Measurements from ENCODE around the gene FAM32A. TPM values are rescaled to one million over a fixed set of nuclear protein-coding genes. Genes with fewer than 3 reads are reported as not detected.

FAM32A gene
- total and polyA plus RNA-seq, 2 donors (not counting 1 experiment from before 2014, with no cell fraction given): 106 to 141 TPM

GRCh38 chr19:16161840-16162239 is 23.4 kb upstream of the FAM32A start:
- no peak overlapping the region for H2AFZ ChIP-seq (ENCODE audit: low read length)
- no peaks in the 10 kb centered on the region for H3K79me2 ChIP-seq (ENCODE audit: control insufficient read depth, insufficient read depth, low read length)
- no peak overlapping the region for H3K4me3 ChIP-seq (replicated peaks in 1 of 4; ENCODE audit: control extremely low read depth in 1 of 4, insufficient read depth in 1 of 4, low read depth in 3 of 4, low read length in 4 of 4)
- no peaks in the 10 kb centered on the region for H3K27me3 ChIP-seq (ENCODE audit: control insufficient read depth, insufficient read depth, low read length)
- H3K9me3 ChIP-seq (ENCODE audit: control insufficient read depth, insufficient read depth, low read depth, low read length): no peaks in the 10 kb centered on the region
- no peak overlapping the region for H3K4me2 ChIP-seq (ENCODE audit: extremely low read depth, insufficient read depth, low read length)
- TF ChIP-seq EZH2 (IDR thresholded peaks at IDR 0.05; ENCODE audit: low read length, missing control alignments) (no peak), CTCF (conservative IDR thresholded peaks at IDR 0.05 in 1 of 2, IDR thresholded peaks at IDR 0.05 in 1 of 2; ENCODE audit: low read depth in 1 of 2, low read length in 2 of 2) (no peak)
- H3K4me1 ChIP-seq (ENCODE audit: control insufficient read depth, extremely low read depth, insufficient read depth, low read length): peaks cover 12% of the 10 kb centered on the region
- H4K20me1 ChIP-seq (ENCODE audit: control insufficient read depth, extremely low read depth, insufficient read depth, low read length): no peaks in the 10 kb centered on the region
- no peak overlapping the region for H3K27ac ChIP-seq (ENCODE audit: insufficient read depth, low read length)
- no peaks in the 10 kb centered on the region for H3K36me3 ChIP-seq (ENCODE audit: control insufficient read depth, insufficient read depth, low read length)
- H3K9ac ChIP-seq (ENCODE audit: insufficient read depth, low read length): no peak overlapping the region
- peak; percentile 63 to 77 for DNase-seq (ENCODE audit: low read depth in 2 of 2)

GRCh38 chr19:16164222-16164890 is 20.9 kb upstream of the FAM32A start:
- no peak overlapping the region for H2AFZ ChIP-seq (ENCODE audit: low read length)
- H3K4me3 ChIP-seq (replicated peaks in 1 of 4; ENCODE audit: control extremely low read depth in 1 of 4, insufficient read depth in 1 of 4, low read depth in 3 of 4, low read length in 4 of 4): no peak overlapping the region
- H3K4me2 ChIP-seq (ENCODE audit: extremely low read depth, insufficient read depth, low read length): no peak overlapping the region
- H3K4me1 ChIP-seq (ENCODE audit: control insufficient read depth, extremely low read depth, insufficient read depth, low read length): peaks cover 12% of the 10 kb centered on the region
- no peaks in the 10 kb centered on the region for H3K79me2 ChIP-seq (ENCODE audit: control insufficient read depth, insufficient read depth, low read length)
- H3K27ac ChIP-seq (ENCODE audit: insufficient read depth, low read length): no peak overlapping the region
- H3K9ac ChIP-seq (ENCODE audit: insufficient read depth, low read length): no peak overlapping the region
- no peaks in the 10 kb centered on the region for H3K36me3 ChIP-seq (ENCODE audit: control insufficient read depth, insufficient read depth, low read length)
- no peak for TF ChIP-seq CTCF (conservative IDR thresholded peaks at IDR 0.05 in 1 of 2, IDR thresholded peaks at IDR 0.05 in 1 of 2; ENCODE audit: low read depth in 1 of 2, low read length in 2 of 2)
- no peak for TF ChIP-seq EZH2 (IDR thresholded peaks at IDR 0.05; ENCODE audit: low read length, missing control alignments)
- H4K20me1 ChIP-seq (ENCODE audit: control insufficient read depth, extremely low read depth, insufficient read depth, low read length): no peaks in the 10 kb centered on the region
- no peak for DNase-seq (ENCODE audit: low read depth in 2 of 2)
- no peaks in the 10 kb centered on the region for H3K9me3 ChIP-seq (ENCODE audit: control insufficient read depth, insufficient read depth, low read depth, low read length)
- no peaks in the 10 kb centered on the region for H3K27me3 ChIP-seq (ENCODE audit: control insufficient read depth, insufficient read depth, low read length)

- no peak for TF ChIP-seq CTCF (conservative IDR thresholded peaks at IDR 0.05 in 1 of 2, IDR thresholded peaks at IDR 0.05 in 1 of 2; ENCODE audit: low read depth in 1 of 2, low read length in 2 of 2)
- TF ChIP-seq EZH2 (IDR thresholded peaks at IDR 0.05; ENCODE audit: low read length, missing control alignments): no peak
- H2AFZ ChIP-seq (ENCODE audit: low read length): no peak overlapping the region
- H3K9me3 ChIP-seq (ENCODE audit: control insufficient read depth, insufficient read depth, low read depth, low read length): no peaks in the 10 kb centered on the region
- no peaks in the 10 kb centered on the region for H3K27me3 ChIP-seq (ENCODE audit: control insufficient read depth, insufficient read depth, low read length)
- no peak overlapping the region for H3K4me3 ChIP-seq (replicated peaks in 1 of 4; ENCODE audit: control extremely low read depth in 1 of 4, insufficient read depth in 1 of 4, low read depth in 3 of 4, low read length in 4 of 4)
- H3K27ac ChIP-seq (ENCODE audit: insufficient read depth, low read length): no peak overlapping the region
- no peak for DNase-seq (ENCODE audit: low read depth in 2 of 2)
- peaks cover 2% of the 10 kb centered on the region for H3K4me1 ChIP-seq (ENCODE audit: control insufficient read depth, extremely low read depth, insufficient read depth, low read length)
- H3K9ac ChIP-seq (ENCODE audit: insufficient read depth, low read length): no peak overlapping the region
- no peaks in the 10 kb centered on the region for H3K36me3 ChIP-seq (ENCODE audit: control insufficient read depth, insufficient read depth, low read length)
- no peak overlapping the region for H3K4me2 ChIP-seq (ENCODE audit: extremely low read depth, insufficient read depth, low read length)
- H3K79me2 ChIP-seq (ENCODE audit: control insufficient read depth, insufficient read depth, low read length): no peaks in the 10 kb centered on the region
- no peaks in the 10 kb centered on the region for H4K20me1 ChIP-seq (ENCODE audit: control insufficient read depth, extremely low read depth, insufficient read depth, low read length)
Observed at GRCh38 chr19:16166417-16166816, 18.8 kb upstream of the FAM32A start.
